Right lobe of liver (tissue), 4 donors: ENCODE data around the gene FOXN1.

ENCODE experiments used
- CTCF ChIP-seq, 4 donors: fragments of 200-600 bp in 3 of 4; fragments of 450-650 bp in 1 of 4; IDR thresholded peaks; one replicate each; pipeline versions ENCODE4 v1.5.1 to v1.8.0; 2016 to 2022; ENCODE audit warnings: antibody characterized with exemption in 4 of 4, mild to moderate bottlenecking in 2 of 4
- POLR2A ChIP-seq: fragments of 450-650 bp; IDR thresholded peaks from one replicate; pipeline ENCODE4 v1.6.1; 2017; ENCODE audit warnings: antibody characterized with exemption, mild to moderate bottlenecking
- donor health status: DM: no; HTN: no; CAD: no.
- donor health status: DM: no; HTN: no; CAD: no.
- donor health status: DM: no; HTN: yes; CAD: no.

DNA sequence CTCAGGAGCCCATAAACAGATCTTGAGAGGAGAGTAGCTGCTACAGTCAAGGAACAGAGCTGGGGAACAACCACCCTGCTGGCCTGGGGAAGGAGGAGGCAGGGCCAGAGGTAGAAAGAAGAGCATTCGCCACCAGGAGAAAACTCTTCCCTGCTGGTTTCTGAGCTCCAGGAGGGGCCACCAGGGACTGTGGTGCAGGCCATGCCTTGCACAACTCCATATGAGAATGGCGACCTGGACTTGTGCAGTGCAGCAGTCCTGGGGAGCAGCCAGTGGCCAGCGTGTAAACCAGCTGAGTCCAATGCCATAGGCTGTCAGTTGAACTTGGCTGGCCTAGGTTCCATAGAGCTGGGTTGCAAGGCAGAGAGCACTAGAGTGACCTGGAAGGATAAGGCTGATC lies 21.1 kb upstream of the FOXN1 start:
- no peak for TF ChIP-seq CTCF (IDR thresholded peaks at IDR 0.05)
- no peak for TF ChIP-seq POLR2A
